Esophagus muscularis mucosa (tissue), 4 donors: ENCODE measurements around the gene TMEM72. TPM values are rescaled to one million over a fixed set of nuclear protein-coding genes. Genes with fewer than 3 reads are reported as not detected.

Experiments
- DNase-seq: peaks from one replicate; pipeline ENCODE4 v3.0.0-alpha.2; 2017; ENCODE audit errors: extremely low spot score
- H3K27ac ChIP-seq, 4 donors: fragments of 200-600 bp; sonication (generic); replicated peaks in 1 of 4; 1 replicate in 3 of 4; 2 replicates in 1 of 4; pipeline ENCODE4 v1.5.1; 2016 to 2019; ENCODE audit warnings: mild to moderate bottlenecking in 1 of 4
- H3K27me3 ChIP-seq, 4 donors: fragments of 200-600 bp; sonication (generic); one replicate each; pipeline versions ENCODE4 v1.5.1 to v1.6.0; 2016 to 2019
- H3K36me3 ChIP-seq, 4 donors: fragments of 200-600 bp; sonication (generic); one replicate each; pipeline ENCODE4 v1.5.1; 2016 to 2019
- H3K4me1 ChIP-seq, 4 donors: fragments of 200-600 bp; sonication (generic); one replicate each; pipeline ENCODE4 v1.5.1; 2016 to 2019
- H3K4me3 ChIP-seq, 4 donors: fragments of 200-600 bp; sonication (generic); 1 replicate in 2 of 4; 2 replicates in 2 of 4; pipeline ENCODE4 v1.5.1; 2016 to 2019; ENCODE audit warnings: mild to moderate bottlenecking in 4 of 4, moderate library complexity in 1 of 4
- H3K9me3 ChIP-seq, 4 donors: fragments of 200-600 bp; sonication (generic); 1 replicate in 3 of 4; 2 replicates in 1 of 4; pipeline ENCODE4 v1.5.1; 2016 to 2019
- CTCF ChIP-seq, 3 experiments: fragments of 200-600 bp in 2 of 3; fragments of 450-650 bp in 1 of 3; sonication (generic) in 2 of 3; IDR thresholded peaks; one replicate each; pipeline ENCODE4 v1.5.1; 2017 to 2019; ENCODE audit warnings: antibody characterized with exemption in 3 of 3, mild to moderate bottlenecking in 2 of 3, moderate library complexity in 1 of 3
- EP300 ChIP-seq: sonication (generic); formaldehyde crosslinking; IDR thresholded peaks from one replicate; pipeline ENCODE4 v1.6.1; 2017; ENCODE audit warnings: antibody characterized with exemption
- POLR2A ChIP-seq: fragments of 450-650 bp; IDR thresholded peaks from one replicate; pipeline ENCODE4 v1.6.1; 2017; ENCODE audit warnings: antibody characterized with exemption, moderate library complexity, mild to moderate bottlenecking, low read depth
- POLR2AphosphoS5 ChIP-seq, 2 donors: sonication (generic); formaldehyde crosslinking; IDR thresholded peaks; one replicate each; pipeline ENCODE4 v1.6.1; 2017; ENCODE audit warnings: antibody characterized with exemption in 2 of 2
- WGBS: methylation state at CpG from one replicate; pipeline ENCODE4 v1.1.5; 2018; 5-methylcytosine and 5-hydroxymethylcytosine counted together
- intact Hi-C: fragments of 100-400 bp; cut with DNase I; formaldehyde crosslinking; loops from one replicate; pipeline ENCODE4 v1.15.1; 2023
- total RNA-seq, 4 donors: library from RNA; depleted of rRNA; stranded (reverse); fragments of >200 nt; gene quantifications; one replicate each; pipeline versions ENCODE4 v1.1.0 to v1.2.1, GENCODE V29; 2016

Gene TMEM72
- total RNA-seq, 4 donors from 2014 or later, result not detected

- DNase-seq, result no peak
- intact Hi-C loops, result no loop called here
- WGBS, result 73% methylated on average over 1 of the region's 1 CpG
- H3K27ac ChIP-seq, result no peak overlapping the region
- H3K4me3 ChIP-seq, result no peak overlapping the region
- no peaks in the 10 kb centered on the region for H3K36me3 ChIP-seq
- peaks cover 6 to 17% (median 12%) of the 10 kb centered on the region in 4 donors for H3K4me1 ChIP-seq
- H3K27me3 ChIP-seq, result no peaks in the 10 kb centered on the region
- no peak for TF ChIP-seq CTCF (IDR thresholded peaks at IDR 0.05)
- no peak for TF ChIP-seq POLR2A
- TF ChIP-seq EP300, result no peak
- no peak for TF ChIP-seq POLR2AphosphoS5 (IDR thresholded peaks at IDR 0.05)
- H3K9me3 ChIP-seq, result peaks cover 0 to 6% (median 0%) of the 10 kb centered on the region in 4 donors
Observed at GRCh38 chr10:44909910-44910309, 1.2 kb upstream of the TMEM72 start.

GRCh38 chr10:44910602-44911001 is 535 bp upstream of the TMEM72 start:
- H3K36me3 ChIP-seq, result no peaks in the 10 kb centered on the region
- H3K27me3 ChIP-seq, result no peaks in the 10 kb centered on the region
- 56% methylated on average over 7 of the region's 7 CpGs for WGBS
- H3K4me3 ChIP-seq, result no peak overlapping the region
- H3K4me1 ChIP-seq, result peaks cover 6 to 17% (median 12%) of the 10 kb centered on the region in 4 donors
- DNase-seq, result no peak
- intact Hi-C loops, result no loop called here
- TF ChIP-seq POLR2AphosphoS5 (IDR thresholded peaks at IDR 0.05), result no peak
- no peak for TF ChIP-seq EP300
- no peak for TF ChIP-seq POLR2A
- no peak for TF ChIP-seq CTCF (IDR thresholded peaks at IDR 0.05)
- H3K9me3 ChIP-seq, result peaks cover 0 to 1% (median 0%) of the 10 kb centered on the region in 4 donors
- no peak overlapping the region for H3K27ac ChIP-seq

- Histone ChIP-seq H3K27ac (no peak overlapping the region), H3K9me3 (no peaks in the 10 kb centered on the region), H3K4me1 (peaks cover 6 to 17% (median 12%) of the 10 kb centered on the region in 4 donors), H3K4me3 (no peak overlapping the region), H3K36me3 (no peaks in the 10 kb centered on the region), H3K27me3 (no peaks in the 10 kb centered on the region)
- TF ChIP-seq POLR2A (no peak), CTCF (IDR thresholded peaks at IDR 0.05) (no peak), EP300 (no peak), POLR2AphosphoS5 (IDR thresholded peaks at IDR 0.05) (no peak)
- intact Hi-C loops, result no loop called here
- WGBS, result 91% methylated on average over 3 of the region's 3 CpGs
- no peak for DNase-seq
Observed at GRCh38 chr10:44911951-44912350, 814 bp downstream of the TMEM72 start.

- Histone ChIP-seq H3K9me3 (no peaks in the 10 kb centered on the region), H3K27ac (no peak overlapping the region), H3K4me3 (no peak overlapping the region), H3K27me3 (no peaks in the 10 kb centered on the region), H3K4me1 (peaks cover 6 to 17% (median 12%) of the 10 kb centered on the region in 4 donors), H3K36me3 (no peaks in the 10 kb centered on the region)
- no peak for DNase-seq
- TF ChIP-seq POLR2AphosphoS5 (IDR thresholded peaks at IDR 0.05), result no peak
- intact Hi-C loops, result no loop called here
- 87% methylated on average over 12 of the region's 12 CpGs for WGBS
Observed at GRCh38 chr10:44913350-44914081, 2.4 kb downstream of the TMEM72 start.

GRCh38 chr10:44914891-44915290 is 3.8 kb downstream of the TMEM72 start:
- Histone ChIP-seq H3K4me3 (no peak overlapping the region), H3K27me3 (no peaks in the 10 kb centered on the region), H3K9me3 (no peaks in the 10 kb centered on the region), H3K4me1 (peaks cover 6 to 17% (median 12%) of the 10 kb centered on the region in 4 donors), H3K27ac (no peak overlapping the region), H3K36me3 (no peaks in the 10 kb centered on the region)
- TF ChIP-seq POLR2A, result no peak
- no peak for TF ChIP-seq EP300
- TF ChIP-seq CTCF (IDR thresholded peaks at IDR 0.05), result no peak
- TF ChIP-seq POLR2AphosphoS5 (IDR thresholded peaks at IDR 0.05), result no peak
- intact Hi-C loops, result no loop called here
- 93% methylated on average over 2 of the region's 2 CpGs for WGBS
- DNase-seq, result no peak
